Mucosa of descending colon (tissue), 3 donors: ENCODE measurements around the gene S1PR3. TPM values are rescaled to one million over a fixed set of nuclear protein-coding genes. Genes with fewer than 3 reads are reported as not detected.
A peak's percentile ranks its signal among the peaks of the same experiment; 100 is the strongest.

Source experiments
- ATAC-seq: fragments of 200-7000 bp; cut with Tn5 transposase; one replicate; pipeline ENCODE4 v1.9.1; 2020; ENCODE audit warnings: mild to moderate bottlenecking, moderate library complexity
- DNase-seq, 3 donors: peaks; one replicate each; pipeline ENCODE4 v3.0.0-alpha.2; 2020
- H3K36me3 ChIP-seq: fragments of 200-600 bp; one replicate; pipeline ENCODE4 v1.8.0; 2021; ENCODE audit warnings: low read depth, mild to moderate bottlenecking
- H3K4me1 ChIP-seq: fragments of 200-600 bp; one replicate; pipeline ENCODE4 v1.8.0; 2021; ENCODE audit warnings: low read depth, mild to moderate bottlenecking
- H3K4me3 ChIP-seq: fragments of 200-600 bp; one replicate; pipeline ENCODE4 v1.8.0; 2021; ENCODE audit warnings: mild to moderate bottlenecking
- H3K9me3 ChIP-seq: fragments of 200-600 bp; one replicate; pipeline ENCODE4 v1.8.0; 2021; ENCODE audit warnings: mild to moderate bottlenecking
- CTCF ChIP-seq: fragments of 200-600 bp; IDR thresholded peaks from one replicate; pipeline ENCODE4 v1.8.0; 2022; ENCODE audit warnings: antibody characterized with exemption, mild to moderate bottlenecking
- intact Hi-C, 2 donors: fragments of 100-400 bp; cut with DNase I in 1 of 2; cut with micrococcal nuclease in 1 of 2; formaldehyde crosslinking; loops; one replicate each; pipeline versions ENCODE4 v1.11.0 to v1.11.1; 2022; cut with DNase I, micrococcal nuclease
- total RNA-seq, 3 donors: library from RNA; stranded (reverse); fragmentation: NEBNext Ultra II Directional in 2 of 3; extraction: Animal tissue kit (Norgen Biotek cat#: 25700) in 2 of 3; gene quantifications; one replicate each; pipeline versions ENCODE4 v1.2.1 to v1.2.4, GENCODE V29; 2021 to 2023
- donor health status: DM: no; HTN: no; CAD: no; lungs with moderate emphysema.
- donor health status: DM: no; HTN: no; CAD: no.
- donor health status: DM: no; HTN: yes; CAD: no.

Gene S1PR3
- total RNA-seq, 3 donors from 2014 or later, result 0.87 to 12.2 (median 3.0) TPM

DNA sequence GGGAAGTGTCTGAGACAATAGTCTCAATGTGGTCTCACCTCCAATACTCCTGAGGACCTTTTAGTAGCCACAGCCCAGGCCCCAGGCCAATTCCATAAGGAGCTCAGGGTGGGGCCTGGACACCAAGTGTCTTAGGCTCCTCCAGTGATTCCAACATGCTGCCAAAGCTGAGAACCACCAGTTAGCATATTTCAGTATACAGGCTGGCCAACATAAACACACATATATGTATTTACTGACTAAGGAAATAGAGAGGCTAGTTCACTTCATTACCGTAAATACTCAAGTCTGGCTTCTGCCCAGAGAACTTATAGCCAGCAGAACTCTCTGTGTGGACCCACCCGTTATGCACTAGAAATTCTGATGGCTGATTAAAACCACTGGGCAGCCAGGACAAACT lies 24.1 kb downstream of the S1PR3 start:
- H3K9me3 ChIP-seq, result no peaks in the 10 kb centered on the region
- DNase-seq (no peak), ATAC-seq (no peak)
- H3K36me3 ChIP-seq, result no peaks in the 10 kb centered on the region
- H3K4me1 ChIP-seq, result no peaks in the 10 kb centered on the region
- no peak overlapping the region for H3K4me3 ChIP-seq
- intact Hi-C loops, result no loop called here
- no peak for TF ChIP-seq CTCF

DNA sequence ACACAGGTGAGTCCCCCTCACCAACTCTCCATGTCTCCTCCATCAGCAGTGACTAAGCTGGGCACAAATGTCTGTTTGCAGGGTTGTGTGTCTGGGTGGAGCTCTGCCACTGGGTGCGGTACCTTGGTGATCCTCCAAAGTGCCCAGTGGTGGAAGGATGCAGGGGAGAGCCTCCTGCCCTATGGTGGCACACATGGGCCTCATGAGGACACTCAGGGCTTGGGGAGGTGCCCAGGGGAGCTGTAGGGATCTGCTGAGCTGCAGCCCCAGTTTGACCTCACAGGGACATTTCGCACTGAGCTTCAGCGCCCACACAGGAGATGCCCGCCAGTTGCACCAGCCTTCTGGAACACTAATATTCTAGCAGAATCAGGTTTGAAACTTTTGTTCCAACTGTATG lies 29.5 kb downstream of the S1PR3 start:
- H3K4me3 ChIP-seq, result no peak overlapping the region
- H3K4me1 ChIP-seq, result no peaks in the 10 kb centered on the region
- intact Hi-C loops, result no loop called here
- no peak for TF ChIP-seq CTCF
- H3K36me3 ChIP-seq, result no peaks in the 10 kb centered on the region
- DNase-seq (no peak), ATAC-seq (no peak)
- no peaks in the 10 kb centered on the region for H3K9me3 ChIP-seq

GRCh38 chr9:89021154-89021803 lies 30.0 kb downstream of the S1PR3 start:
- Histone ChIP-seq H3K4me3 (no peak overlapping the region), H3K36me3 (no peaks in the 10 kb centered on the region), H3K9me3 (no peaks in the 10 kb centered on the region), H3K4me1 (no peaks in the 10 kb centered on the region)
- intact Hi-C loops, result no loop called here
- TF ChIP-seq CTCF, result no peak
- ATAC-seq (peak; percentile 43), DNase-seq (no peak)

DNA sequence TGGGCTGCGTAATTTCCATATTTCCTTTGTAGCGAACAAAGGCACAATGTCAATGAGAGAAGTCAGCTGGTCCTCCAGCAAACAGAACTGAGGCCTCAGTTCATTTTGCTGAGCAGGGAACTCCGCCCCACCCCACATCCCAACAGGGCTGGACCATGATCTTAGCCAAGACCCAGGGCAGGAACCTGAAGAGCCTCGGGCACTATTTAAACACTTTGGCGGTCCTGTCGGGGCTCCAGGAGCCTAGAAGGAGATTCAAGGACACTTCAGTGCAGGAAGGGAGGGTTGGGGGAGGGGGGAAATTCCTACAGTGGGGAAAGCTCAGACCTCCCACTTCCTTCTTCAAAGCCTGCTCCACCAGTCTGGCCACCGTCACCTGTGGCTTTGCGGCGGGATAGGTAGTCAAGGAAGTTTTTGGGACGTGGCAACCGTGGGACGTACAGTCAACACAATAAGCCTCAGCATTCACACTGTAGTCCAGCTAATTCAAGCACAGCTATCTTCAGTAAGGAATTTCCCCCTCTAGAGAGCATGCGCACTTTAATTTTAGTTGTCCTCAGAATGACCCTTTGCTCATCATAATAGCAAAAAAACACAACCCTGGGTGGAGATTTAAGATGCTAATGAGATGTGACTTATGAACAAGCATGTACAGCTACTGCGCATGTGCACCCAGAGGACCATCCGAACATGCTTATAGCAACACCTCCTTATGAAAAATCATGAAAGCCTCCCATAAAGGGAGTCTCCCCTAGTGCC lies 30.9 kb downstream of the S1PR3 start:
- peak; percentile 26 for ATAC-seq
- intact Hi-C loops, result no loop called here
- H3K9me3 ChIP-seq, result no peaks in the 10 kb centered on the region
- DNase-seq, result no peak
- H3K36me3 ChIP-seq, result no peaks in the 10 kb centered on the region
- H3K4me3 ChIP-seq, result no peak overlapping the region
- H3K4me1 ChIP-seq, result no peaks in the 10 kb centered on the region
- no peak for TF ChIP-seq CTCF

- intact Hi-C loops, result no loop called here
- Histone ChIP-seq H3K4me1 (no peaks in the 10 kb centered on the region), H3K4me3 (no peak overlapping the region), H3K36me3 (no peaks in the 10 kb centered on the region), H3K9me3 (no peaks in the 10 kb centered on the region)
- ATAC-seq (peak; percentile 42), DNase-seq (no peak)
- no peak for TF ChIP-seq CTCF
These were observed 31.6 kb downstream of the S1PR3 start for GRCh38 chr9:89022902-89023301.
